Panc1 (cell line): ENCODE measurements around the gene ANKRD33B.

Source experiments
- POLR2AphosphoS5 ChIP-seq: IDR thresholded peaks from 2 replicates; pipeline ENCODE4 v1.6.1; 2012; ENCODE audit warnings: mild to moderate bottlenecking, low read depth, low read length, moderate library complexity
- SIN3A ChIP-seq: IDR thresholded peaks from 2 replicates; pipeline ENCODE4 v1.6.1; 2012; ENCODE audit warnings: low read depth, mild to moderate bottlenecking, low read length, moderate library complexity, borderline replicate concordance; ENCODE audit not compliant: insufficient read depth
- TCF7L2 ChIP-seq: IDR thresholded peaks from 2 replicates; pipeline ENCODE4 v1.6.1; 2011; ENCODE audit warnings: mild to moderate bottlenecking, low read depth, low read length, inconsistent platforms
- TF ChIP-seq, protein P1 (sequence below): fragments of 450-650 bp; IDR thresholded peaks from 2 replicates; pipeline ENCODE4 v1.5.1; 2017; ENCODE audit warnings: mild to moderate bottlenecking
- TF ChIP-seq, protein P2 (sequence below), 2 experiments: IDR thresholded peaks; 2 replicates each; pipeline ENCODE4 v1.6.1; 2011 to 2012; ENCODE audit warnings: low read depth in 2 of 2, control low read depth in 1 of 2, low read length in 1 of 2, mild to moderate bottlenecking in 1 of 2, moderate library complexity in 1 of 2; ENCODE audit not compliant: insufficient read depth in 1 of 2

DNA sequence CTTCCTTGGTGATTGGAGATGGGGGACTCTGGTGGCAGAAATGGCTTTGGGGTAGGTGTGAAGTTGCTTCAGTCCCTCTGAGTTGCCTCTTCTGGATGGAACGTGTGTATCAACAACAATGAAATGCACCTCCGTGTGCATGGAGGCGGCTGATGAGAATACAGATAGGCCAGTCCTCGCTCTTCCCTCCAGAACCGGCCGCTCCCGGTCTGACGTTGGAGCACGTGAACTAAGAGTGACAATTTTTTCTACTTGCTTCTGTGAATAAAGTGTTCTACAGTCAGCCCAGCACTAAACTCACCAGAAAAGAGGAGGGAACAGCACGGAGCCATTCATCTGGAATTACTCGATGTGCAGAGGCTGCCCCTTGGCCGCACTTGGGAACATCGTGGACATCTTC lies 90.7 kb downstream of the ANKRD33B start:
- TF ChIP-seq, protein P1, sequence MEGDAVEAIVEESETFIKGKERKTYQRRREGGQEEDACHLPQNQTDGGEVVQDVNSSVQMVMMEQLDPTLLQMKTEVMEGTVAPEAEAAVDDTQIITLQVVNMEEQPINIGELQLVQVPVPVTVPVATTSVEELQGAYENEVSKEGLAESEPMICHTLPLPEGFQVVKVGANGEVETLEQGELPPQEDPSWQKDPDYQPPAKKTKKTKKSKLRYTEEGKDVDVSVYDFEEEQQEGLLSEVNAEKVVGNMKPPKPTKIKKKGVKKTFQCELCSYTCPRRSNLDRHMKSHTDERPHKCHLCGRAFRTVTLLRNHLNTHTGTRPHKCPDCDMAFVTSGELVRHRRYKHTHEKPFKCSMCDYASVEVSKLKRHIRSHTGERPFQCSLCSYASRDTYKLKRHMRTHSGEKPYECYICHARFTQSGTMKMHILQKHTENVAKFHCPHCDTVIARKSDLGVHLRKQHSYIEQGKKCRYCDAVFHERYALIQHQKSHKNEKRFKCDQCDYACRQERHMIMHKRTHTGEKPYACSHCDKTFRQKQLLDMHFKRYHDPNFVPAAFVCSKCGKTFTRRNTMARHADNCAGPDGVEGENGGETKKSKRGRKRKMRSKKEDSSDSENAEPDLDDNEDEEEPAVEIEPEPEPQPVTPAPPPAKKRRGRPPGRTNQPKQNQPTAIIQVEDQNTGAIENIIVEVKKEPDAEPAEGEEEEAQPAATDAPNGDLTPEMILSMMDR, result no peak
- TF ChIP-seq POLR2AphosphoS5 (no peak), SIN3A (no peak), TCF7L2 (no peak)
- TF ChIP-seq, protein P2, sequence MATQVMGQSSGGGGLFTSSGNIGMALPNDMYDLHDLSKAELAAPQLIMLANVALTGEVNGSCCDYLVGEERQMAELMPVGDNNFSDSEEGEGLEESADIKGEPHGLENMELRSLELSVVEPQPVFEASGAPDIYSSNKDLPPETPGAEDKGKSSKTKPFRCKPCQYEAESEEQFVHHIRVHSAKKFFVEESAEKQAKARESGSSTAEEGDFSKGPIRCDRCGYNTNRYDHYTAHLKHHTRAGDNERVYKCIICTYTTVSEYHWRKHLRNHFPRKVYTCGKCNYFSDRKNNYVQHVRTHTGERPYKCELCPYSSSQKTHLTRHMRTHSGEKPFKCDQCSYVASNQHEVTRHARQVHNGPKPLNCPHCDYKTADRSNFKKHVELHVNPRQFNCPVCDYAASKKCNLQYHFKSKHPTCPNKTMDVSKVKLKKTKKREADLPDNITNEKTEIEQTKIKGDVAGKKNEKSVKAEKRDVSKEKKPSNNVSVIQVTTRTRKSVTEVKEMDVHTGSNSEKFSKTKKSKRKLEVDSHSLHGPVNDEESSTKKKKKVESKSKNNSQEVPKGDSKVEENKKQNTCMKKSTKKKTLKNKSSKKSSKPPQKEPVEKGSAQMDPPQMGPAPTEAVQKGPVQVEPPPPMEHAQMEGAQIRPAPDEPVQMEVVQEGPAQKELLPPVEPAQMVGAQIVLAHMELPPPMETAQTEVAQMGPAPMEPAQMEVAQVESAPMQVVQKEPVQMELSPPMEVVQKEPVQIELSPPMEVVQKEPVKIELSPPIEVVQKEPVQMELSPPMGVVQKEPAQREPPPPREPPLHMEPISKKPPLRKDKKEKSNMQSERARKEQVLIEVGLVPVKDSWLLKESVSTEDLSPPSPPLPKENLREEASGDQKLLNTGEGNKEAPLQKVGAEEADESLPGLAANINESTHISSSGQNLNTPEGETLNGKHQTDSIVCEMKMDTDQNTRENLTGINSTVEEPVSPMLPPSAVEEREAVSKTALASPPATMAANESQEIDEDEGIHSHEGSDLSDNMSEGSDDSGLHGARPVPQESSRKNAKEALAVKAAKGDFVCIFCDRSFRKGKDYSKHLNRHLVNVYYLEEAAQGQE (IDR thresholded peaks at IDR 0.05; ENCODE audit: insufficient read depth in 1 of 2, low read depth in 2 of 2, low read length in 1 of 2), result no peak
